Umbilical cord (tissue), 2 donors: ENCODE results near the gene COL15A1. TPM values are rescaled to one million over a fixed set of nuclear protein-coding genes. Genes with fewer than 3 reads are reported as not detected.
A peak's percentile ranks its signal among the peaks of the same experiment; 100 is the strongest.

Experiments used
- DNase-seq: peaks from one replicate; pipeline ENCODE4 v3.0.0-alpha.2; 2015; ENCODE audit warnings: low spot score
- total RNA-seq: library from RNA; depleted of rRNA; stranded (reverse); fragments of >200 nt; gene quantifications from one replicate; pipeline ENCODE4 v1.2.3, GENCODE V29; 2014; ENCODE audit warnings: low replicate concordance; ENCODE audit not compliant: insufficient read depth

The COL15A1 gene
- total RNA-seq, 1 donor from 2014 or later: 348 TPM

- DNase-seq: peak; percentile 83
These were observed 27.0 kb upstream of the COL15A1 start for GRCh38 chr9:98916660-98917059.

- DNase-seq: peak; percentile 35
These were observed 25.8 kb upstream of the COL15A1 start for GRCh38 chr9:98917746-98918487.

GRCh38 chr9:98921732-98922131 is 22.0 kb upstream of the COL15A1 start:
- DNase-seq: peak; percentile 93

GRCh38 chr9:98922721-98923435 is 20.8 kb upstream of the COL15A1 start:
- DNase-seq: no peak

- peak; percentile 98 for DNase-seq
These were observed 20.1 kb upstream of the COL15A1 start for GRCh38 chr9:98923451-98924123.

GRCh38 chr9:98924946-98925820 is 18.5 kb upstream of the COL15A1 start:
- DNase-seq: peak; percentile 28

- DNase-seq: no peak
These were observed 17.8 kb upstream of the COL15A1 start for GRCh38 chr9:98925956-98926355.

GRCh38 chr9:98927724-98928123 is 16.0 kb upstream of the COL15A1 start:
- no peak for DNase-seq

GRCh38 chr9:98929071-98929470 is 14.6 kb upstream of the COL15A1 start:
- peak; percentile 96 for DNase-seq

GRCh38 chr9:98929895-98930341 is 13.8 kb upstream of the COL15A1 start:
- DNase-seq: peak; percentile 97

- DNase-seq: no peak
These were observed 12.9 kb upstream of the COL15A1 start for GRCh38 chr9:98930792-98931191.

GRCh38 chr9:98931600-98932389 is 11.9 kb upstream of the COL15A1 start:
- peak; percentile 84 for DNase-seq

- DNase-seq: no peak
These were observed 10.5 kb upstream of the COL15A1 start for GRCh38 chr9:98933185-98933584.

- DNase-seq: no peak
These were observed 9.8 kb upstream of the COL15A1 start for GRCh38 chr9:98933890-98934289.

- DNase-seq: peak; percentile 81
These were observed 8.6 kb upstream of the COL15A1 start for GRCh38 chr9:98935071-98935505.

- DNase-seq: no peak
These were observed 3.4 kb upstream of the COL15A1 start for GRCh38 chr9:98940276-98940675.

GRCh38 chr9:98941946-98942523 is 1.7 kb upstream of the COL15A1 start:
- no peak for DNase-seq

- DNase-seq: peak; percentile 55
These were observed 613 bp upstream of the COL15A1 start for GRCh38 chr9:98942906-98943681.

GRCh38 chr9:98944057-98944733 is 488 bp downstream of the COL15A1 start:
- no peak for DNase-seq
